EH (cell line): ENCODE measurements around the gene ENO2.
"Not testable (repeated sequence)": the region's sequence is repeated elsewhere in the genome, so short reads cannot be mapped to it uniquely, and the experiment has no call there.

Experiments used
- DNase-seq: peaks from one replicate; pipeline ENCODE4 v3.0.0-alpha.2; 2015; ENCODE audit warnings: low read depth

The ENO2 gene

GRCh38 chr12:6886206-6886999 is 28.0 kb upstream of the ENO2 start:
- DNase-seq: not testable (repeated sequence)

GRCh38 chr12:6887460-6887859 is 26.9 kb upstream of the ENO2 start:
- DNase-seq: no peak

- DNase-seq: no peak
Observed at GRCh38 chr12:6888360-6888759, 26.0 kb upstream of the ENO2 start.

- DNase-seq: not testable (repeated sequence)
Observed at GRCh38 chr12:6888794-6889193, 25.6 kb upstream of the ENO2 start.

- DNase-seq: not testable (repeated sequence)
Observed at GRCh38 chr12:6889775-6890573, 24.4 kb upstream of the ENO2 start.

GRCh38 chr12:6890789-6891645 is 23.4 kb upstream of the ENO2 start:
- DNase-seq: peak; percentile 96

- no peak for DNase-seq
Observed at GRCh38 chr12:6891646-6892001, 22.8 kb upstream of the ENO2 start.

- DNase-seq: not testable (repeated sequence)
Observed at GRCh38 chr12:6892683-6893082, 21.7 kb upstream of the ENO2 start.

- no peak for DNase-seq
Observed at GRCh38 chr12:6894321-6894720, 20.1 kb upstream of the ENO2 start.

GRCh38 chr12:6896846-6897435 is 17.4 kb upstream of the ENO2 start:
- DNase-seq: no peak

- DNase-seq: no peak
Observed at GRCh38 chr12:6899427-6899826, 15.0 kb upstream of the ENO2 start.

- DNase-seq: peak; percentile 53
Observed at GRCh38 chr12:6899837-6900519, 14.4 kb upstream of the ENO2 start.

- no peak for DNase-seq
Observed at GRCh38 chr12:6902448-6902847, 11.9 kb upstream of the ENO2 start.

- DNase-seq: no peak
Observed at GRCh38 chr12:6903722-6904121, 10.7 kb upstream of the ENO2 start.

- DNase-seq: peak; percentile 96
Observed at GRCh38 chr12:6904280-6905276, 9.8 kb upstream of the ENO2 start, which contains the start of gene LRRC23. Gene LRRC23, plus strand, starts transcription at chr12:6904822. Its CDS starts 812 bp downstream, at chr12:6905634.

GRCh38 chr12:6905414-6906040 is 8.9 kb upstream of the ENO2 start:
- DNase-seq: no peak

- DNase-seq: not testable (repeated sequence)
Observed at GRCh38 chr12:6908141-6908540, 6.2 kb upstream of the ENO2 start.

GRCh38 chr12:6909421-6910145 is 4.8 kb upstream of the ENO2 start:
- no peak for DNase-seq
